Measurements from ENCODE around the gene ACVR1C. TPM values are rescaled to one million over a fixed set of nuclear protein-coding genes. Genes with fewer than 3 reads are reported as not detected.
A peak's percentile ranks its signal among the peaks of the same experiment; 100 is the strongest.

Gene ACVR1C
- total RNA-seq = 4.0 and 7.8 TPM in 2 replicates
- polyA plus RNA-seq (2012) = 0.45 TPM

- peak; percentile 83 for DNase-seq (ENCODE audit: low read depth)
Measured at GRCh38 chr2:157628477-157629415, at the start of gene ACVR1C. Gene ACVR1C (minus strand): TSS chr2:157628864. CDS start chr2:157628644, 220 bp downstream.

GRCh38 chr2:157677941-157678340 lies 49.3 kb upstream of the ACVR1C start:
- no peak for DNase-seq (ENCODE audit: low read depth)

GRCh38 chr2:157672129-157672528 lies 43.5 kb upstream of the ACVR1C start:
- DNase-seq (ENCODE audit: low read depth) = no peak

- peak; percentile 52 for DNase-seq (ENCODE audit: low read depth)
Measured at GRCh38 chr2:157662401-157662800, 33.7 kb upstream of the ACVR1C start.

GRCh38 chr2:157661776-157662175 lies 33.1 kb upstream of the ACVR1C start:
- no peak for DNase-seq (ENCODE audit: low read depth)

- no peak for DNase-seq (ENCODE audit: low read depth)
Measured at GRCh38 chr2:157657858-157658257, 29.2 kb upstream of the ACVR1C start.

- no peak for DNase-seq (ENCODE audit: low read depth)
Measured at GRCh38 chr2:157657101-157657500, 28.4 kb upstream of the ACVR1C start.

GRCh38 chr2:157644776-157645175 lies 16.1 kb upstream of the ACVR1C start:
- DNase-seq (ENCODE audit: low read depth) = no peak

- no peak for DNase-seq (ENCODE audit: low read depth)
Measured at GRCh38 chr2:157631861-157632260, 3.2 kb upstream of the ACVR1C start.

GRCh38 chr2:157627594-157628476 lies 829 bp downstream of the ACVR1C start:
- DNase-seq (ENCODE audit: low read depth) = no peak

- DNase-seq (ENCODE audit: low read depth) = no peak
Measured at GRCh38 chr2:157625296-157625695, 3.4 kb downstream of the ACVR1C start.

- DNase-seq (ENCODE audit: low read depth) = no peak
Measured at GRCh38 chr2:157620956-157621355, 7.7 kb downstream of the ACVR1C start.

GRCh38 chr2:157611726-157612125 lies 16.9 kb downstream of the ACVR1C start:
- DNase-seq (ENCODE audit: low read depth) = peak; percentile 84

GRCh38 chr2:157611110-157611509 lies 17.6 kb downstream of the ACVR1C start:
- DNase-seq (ENCODE audit: low read depth) = no peak

- no peak for DNase-seq (ENCODE audit: low read depth)
Measured at GRCh38 chr2:157606534-157606933, 22.1 kb downstream of the ACVR1C start.

- DNase-seq (ENCODE audit: low read depth) = no peak
Measured at GRCh38 chr2:157603198-157603597, 25.5 kb downstream of the ACVR1C start.

GRCh38 chr2:157601807-157602206 lies 26.9 kb downstream of the ACVR1C start:
- DNase-seq (ENCODE audit: low read depth) = no peak

- DNase-seq (ENCODE audit: low read depth) = peak; percentile 17
Measured at GRCh38 chr2:157596992-157597681, 31.5 kb downstream of the ACVR1C start.

GRCh38 chr2:157593411-157593810 lies 35.3 kb downstream of the ACVR1C start:
- DNase-seq (ENCODE audit: low read depth) = no peak

- DNase-seq (ENCODE audit: low read depth) = peak; percentile 54
Measured at GRCh38 chr2:157592948-157593347, 35.7 kb downstream of the ACVR1C start.

- no peak for DNase-seq (ENCODE audit: low read depth)
Measured at GRCh38 chr2:157592374-157592773, 36.3 kb downstream of the ACVR1C start.

Measured in myocyte (in vitro differentiated cells).